Liver (tissue), 3 donors: Measurements from ENCODE around the gene HES4.

ENCODE experiments used
- CTCF ChIP-seq: fragments of 150-350 bp; IDR thresholded peaks from 2 replicates; pipeline ENCODE4 v1.5.1; 2017; ENCODE audit warnings: improper control_type of control experiment, low read depth, low read length; ENCODE audit not compliant: missing input control
- FOXA1 ChIP-seq: IDR thresholded peaks from 2 replicates; pipeline ENCODE4 v1.6.1; 2016; ENCODE audit warnings: antibody characterized with exemption
- JUND ChIP-seq, 2 donors: IDR thresholded peaks; 2 replicates each; pipeline ENCODE4 v1.6.1; 2016; ENCODE audit warnings: antibody characterized with exemption in 2 of 2
- REST ChIP-seq: IDR thresholded peaks from 2 replicates; pipeline ENCODE4 v1.6.1; 2016; ENCODE audit warnings: antibody characterized with exemption, mild to moderate bottlenecking
- TAF1 ChIP-seq: conservative IDR thresholded peaks from 2 replicates; pipeline ENCODE4 v1.6.1; 2016; ENCODE audit warnings: antibody characterized with exemption, mild to moderate bottlenecking
- YY1 ChIP-seq: IDR thresholded peaks from 2 replicates; pipeline ENCODE4 v1.6.1; 2016; ENCODE audit warnings: antibody characterized with exemption, mild to moderate bottlenecking
- donor health status: healthy.
- donor health status: healthy.

- TF ChIP-seq FOXA1 (no peak), REST (no peak), CTCF (no peak), JUND (IDR thresholded peaks at IDR 0.05) (no peak), YY1 (no peak), TAF1 (no peak)
These were observed 2.8 kb downstream of the HES4 start for GRCh38 chr1:996851-997712.
